HG03571 (cell line): ENCODE measurements around the gene USP17L13.
"Not testable (repeated sequence)": the region's sequence is repeated elsewhere in the genome, so short reads cannot be mapped to it uniquely, and the experiment has no call there.

Experiments
- ATAC-seq: cut with Tn5 transposase; IDR thresholded peaks from one replicate; pipeline ENCODE4 v1.9.1; 2021; ENCODE audit not compliant: unreplicated experiment

The USP17L13 gene

GRCh38 chr4:9224596-9224995 is at the start of gene USP17L13:
Gene USP17L13, plus strand, starts transcription at chr4:9224896. Its CDS starts 0 bp downstream, at chr4:9224896.
- ATAC-seq = not testable (repeated sequence)

GRCh38 chr4:9210357-9210756 is 14.3 kb upstream of the USP17L13 start, which contains the start of gene USP17L10:
Gene USP17L10, plus strand, starts transcription at chr4:9210657. Its CDS starts 0 bp downstream, at chr4:9210657.
- not testable (repeated sequence) for ATAC-seq

DNA sequence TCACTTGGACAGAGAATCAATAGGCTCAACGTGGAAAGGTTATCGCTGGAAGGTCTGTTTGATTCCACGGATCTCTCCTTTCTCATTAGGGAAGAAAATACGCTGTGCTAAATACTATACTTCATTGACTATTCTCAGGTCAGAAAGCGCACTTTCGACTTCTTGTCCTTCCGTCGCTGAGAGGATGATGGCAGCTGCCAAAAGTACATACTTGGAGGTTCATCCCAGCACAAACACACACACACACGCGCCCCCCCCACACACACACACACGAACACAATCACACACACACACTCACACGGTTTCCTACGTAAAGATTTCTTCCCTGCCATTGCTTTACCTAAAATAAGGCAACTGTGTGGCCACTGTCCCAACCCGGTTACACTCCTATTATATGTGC is 10.0 kb upstream of the USP17L13 start:
- not testable (repeated sequence) for ATAC-seq

GRCh38 chr4:9215105-9215504 is 9.6 kb upstream of the USP17L13 start, which contains the start of gene USP17L11:
Gene USP17L11, plus strand, starts transcription at chr4:9215405. Its CDS starts 0 bp downstream, at chr4:9215405.
- ATAC-seq = not testable (repeated sequence)

GRCh38 chr4:9219852-9220251 is 4.8 kb upstream of the USP17L13 start, which contains the start of gene USP17L12:
Gene USP17L12, plus strand, starts transcription at chr4:9220152. Its CDS starts 0 bp downstream, at chr4:9220152.
- not testable (repeated sequence) for ATAC-seq

GRCh38 chr4:9230249-9230648 is 5.6 kb downstream of the USP17L13 start:
- ATAC-seq = not testable (repeated sequence)

DNA sequence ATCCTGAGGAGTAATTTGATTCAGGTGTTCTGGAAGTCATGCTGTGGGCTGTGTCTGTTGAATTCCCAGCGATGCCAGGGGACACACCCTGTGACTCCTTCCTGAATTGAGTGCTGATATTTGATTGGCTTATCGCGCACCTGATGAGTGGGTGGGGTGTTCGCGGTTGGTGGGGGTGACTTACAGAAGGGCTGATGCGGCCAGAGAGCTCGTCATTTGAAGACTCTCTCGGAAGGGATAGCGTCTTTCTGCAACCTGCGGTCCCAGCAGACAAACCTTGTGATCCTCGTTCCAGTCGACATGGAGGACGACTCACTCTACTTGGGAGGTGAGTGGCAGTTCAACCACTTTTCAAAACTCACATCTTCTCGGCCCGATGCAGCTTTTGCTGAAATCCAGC is 9.4 kb downstream of the USP17L13 start, which contains the start of gene USP17L15:
USP17L15 (plus strand) TSS at position 301 of the 400 bp plus-strand sequence; CDS start at position 301, 0 bp downstream.
- not testable (repeated sequence) for ATAC-seq

DNA sequence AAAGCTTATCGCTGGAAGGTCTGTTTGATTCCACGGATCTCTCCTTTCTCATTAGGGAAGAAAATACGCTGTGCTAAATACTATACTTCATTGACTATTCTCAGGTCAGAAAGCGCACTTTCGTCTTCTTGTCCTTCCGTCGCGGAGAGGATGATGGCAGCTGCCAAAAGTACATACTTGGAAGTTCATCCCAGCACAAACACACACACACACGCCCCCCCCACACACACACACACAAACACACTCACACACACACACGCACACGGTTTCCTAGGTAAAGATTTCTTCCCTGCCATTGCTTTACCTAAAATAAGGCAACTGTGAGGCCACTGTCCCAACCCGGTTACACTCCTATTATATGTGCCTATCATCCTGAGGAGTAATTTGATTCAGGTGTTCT is 13.8 kb downstream of the USP17L13 start:
- not testable (repeated sequence) for ATAC-seq

DNA sequence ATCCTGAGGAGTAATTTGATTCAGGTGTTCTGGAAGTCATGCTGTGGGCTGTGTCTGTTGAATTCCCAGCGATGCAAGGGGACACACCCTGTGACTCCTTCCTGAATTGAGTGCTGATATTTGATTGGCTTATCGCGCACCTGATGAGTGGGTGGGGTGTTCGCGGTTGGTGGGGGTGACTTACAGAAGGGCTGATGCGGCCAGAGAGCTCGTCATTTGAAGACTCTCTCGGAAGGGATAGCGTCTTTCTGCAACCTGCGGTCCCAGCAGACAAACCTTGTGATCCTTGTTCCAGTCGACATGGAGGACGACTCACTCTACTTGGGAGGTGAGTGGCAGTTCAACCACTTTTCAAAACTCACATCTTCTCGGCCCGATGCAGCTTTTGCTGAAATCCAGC is 18.9 kb downstream of the USP17L13 start, which contains the start of gene USP17L17:
USP17L17 (plus strand) TSS at position 301 of the 400 bp plus-strand sequence; CDS start at position 301, 0 bp downstream.
- ATAC-seq = not testable (repeated sequence)

GRCh38 chr4:9247953-9248680 is 23.4 kb downstream of the USP17L13 start, which contains the start of gene USP17L18:
Gene USP17L18, plus strand, starts transcription at chr4:9248630. Its CDS starts 0 bp downstream, at chr4:9248630.
- ATAC-seq = not testable (repeated sequence)

DNA sequence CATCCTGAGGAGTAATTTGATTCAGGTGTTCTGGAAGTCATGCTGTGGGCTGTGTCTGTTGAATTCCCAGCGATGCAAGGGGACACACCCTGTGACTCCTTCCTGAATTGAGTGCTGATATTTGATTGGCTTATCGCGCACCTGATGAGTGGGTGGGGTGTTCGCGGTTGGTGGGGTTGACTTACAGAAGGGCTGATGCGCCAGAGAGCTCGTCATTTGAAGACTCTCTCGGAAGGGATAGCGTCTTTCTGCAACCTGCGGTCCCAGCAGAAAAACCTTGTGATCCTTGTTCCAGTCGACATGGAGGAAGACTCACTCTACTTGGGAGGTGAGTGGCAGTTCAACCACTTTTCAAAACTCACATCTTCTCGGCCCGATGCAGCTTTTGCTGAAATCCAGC is 28.4 kb downstream of the USP17L13 start, which contains the start of gene USP17L19:
USP17L19 (plus strand) TSS at position 301 of the 400 bp plus-strand sequence; CDS start at position 301, 0 bp downstream.
- ATAC-seq = not testable (repeated sequence)

DNA sequence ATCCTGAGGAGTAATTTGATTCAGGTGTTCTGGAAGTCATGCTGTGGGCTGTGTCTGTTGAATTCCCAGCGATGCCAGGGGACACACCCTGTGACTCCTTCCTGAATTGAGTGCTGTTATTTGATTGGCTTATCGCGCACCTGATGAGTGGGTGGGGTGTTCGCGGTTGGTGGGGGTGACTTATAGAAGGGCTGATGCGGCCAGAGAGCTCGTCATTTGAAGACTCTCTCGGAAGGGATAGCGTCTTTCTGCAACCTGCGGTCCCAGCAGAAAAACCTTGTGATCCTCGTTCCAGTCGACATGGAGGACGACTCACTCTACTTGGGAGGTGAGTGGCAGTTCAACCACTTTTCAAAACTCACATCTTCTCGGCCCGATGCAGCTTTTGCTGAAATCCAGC is 33.1 kb downstream of the USP17L13 start, which contains the start of gene USP17L20:
USP17L20 (plus strand) TSS at position 301 of the 400 bp plus-strand sequence; CDS start at position 301, 0 bp downstream.
- ATAC-seq = not testable (repeated sequence)

DNA sequence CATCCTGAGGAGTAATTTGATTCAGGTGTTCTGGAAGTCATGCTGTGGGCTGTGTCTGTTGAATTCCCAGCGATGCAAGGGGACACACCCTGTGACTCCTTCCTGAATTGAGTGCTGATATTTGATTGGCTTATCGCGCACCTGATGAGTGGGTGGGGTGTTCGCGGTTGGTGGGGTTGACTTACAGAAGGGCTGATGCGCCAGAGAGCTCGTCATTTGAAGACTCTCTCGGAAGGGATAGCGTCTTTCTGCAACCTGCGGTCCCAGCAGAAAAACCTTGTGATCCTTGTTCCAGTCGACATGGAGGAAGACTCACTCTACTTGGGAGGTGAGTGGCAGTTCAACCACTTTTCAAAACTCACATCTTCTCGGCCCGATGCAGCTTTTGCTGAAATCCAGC is 37.9 kb downstream of the USP17L13 start, which contains the start of gene USP17L21:
USP17L21 (plus strand) TSS at position 301 of the 400 bp plus-strand sequence; CDS start at position 301, 0 bp downstream.
- ATAC-seq = not testable (repeated sequence)

DNA sequence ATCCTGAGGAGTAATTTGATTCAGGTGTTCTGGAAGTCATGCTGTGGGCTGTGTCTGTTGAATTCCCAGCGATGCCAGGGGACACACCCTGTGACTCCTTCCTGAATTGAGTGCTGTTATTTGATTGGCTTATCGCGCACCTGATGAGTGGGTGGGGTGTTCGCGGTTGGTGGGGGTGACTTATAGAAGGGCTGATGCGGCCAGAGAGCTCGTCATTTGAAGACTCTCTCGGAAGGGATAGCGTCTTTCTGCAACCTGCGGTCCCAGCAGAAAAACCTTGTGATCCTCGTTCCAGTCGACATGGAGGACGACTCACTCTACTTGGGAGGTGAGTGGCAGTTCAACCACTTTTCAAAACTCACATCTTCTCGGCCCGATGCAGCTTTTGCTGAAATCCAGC is 42.6 kb downstream of the USP17L13 start, which contains the start of gene USP17L22:
USP17L22 (plus strand) TSS at position 301 of the 400 bp plus-strand sequence; CDS start at position 301, 0 bp downstream.
- not testable (repeated sequence) for ATAC-seq

GRCh38 chr4:9271719-9272118 is 47.0 kb downstream of the USP17L13 start:
- ATAC-seq = not testable (repeated sequence)
